GM23338 (cell line): ENCODE results near the gene KCNQ5.

Experiments used
- CREB1 ChIP-seq: fragments of 250-450 bp; sonication (Bioruptor Pico); IDR thresholded peaks from 2 replicates; pipeline ENCODE4 v1.5.0; 2020; ENCODE audit warnings: low read depth, mild to moderate bottlenecking, moderate library complexity
- EZH2 ChIP-seq: fragments of 200-600 bp; sonication (generic); IDR thresholded peaks from one replicate; pipeline ENCODE4 v1.8.0; 2017; ENCODE audit warnings: antibody characterized with exemption, mild to moderate bottlenecking, low read depth; ENCODE audit not compliant: unreplicated experiment
- EZH2phosphoT487 ChIP-seq: fragments of 200-600 bp; sonication (generic); IDR thresholded peaks from one replicate; pipeline ENCODE4 v1.8.1; 2018; ENCODE audit warnings: antibody characterized with exemption; ENCODE audit not compliant: unreplicated experiment
- JUNB ChIP-seq: IDR thresholded peaks from one replicate; pipeline ENCODE4 v1.6.1; 2016; ENCODE audit warnings: antibody characterized with exemption; ENCODE audit not compliant: unreplicated experiment
- POLR2AphosphoS5 ChIP-seq: IDR thresholded peaks from 2 replicates; pipeline ENCODE4 v1.6.1; 2016; ENCODE audit warnings: antibody characterized with exemption, low read depth
- REST ChIP-seq: IDR thresholded peaks from one replicate; pipeline ENCODE4 v1.6.1; 2018; ENCODE audit warnings: antibody characterized with exemption; ENCODE audit not compliant: unreplicated experiment
- STAT1 ChIP-seq: IDR thresholded peaks from one replicate; pipeline ENCODE4 v1.6.1; 2016; ENCODE audit warnings: antibody characterized with exemption; ENCODE audit not compliant: unreplicated experiment
- ZNF462 ChIP-seq: fragments of 250-450 bp; sonication (Bioruptor Pico); IDR thresholded peaks from 2 replicates; pipeline ENCODE4 v1.5.0; 2020; ENCODE audit warnings: mild to moderate bottlenecking, moderate library complexity
- TF ChIP-seq, protein P1 (sequence below), 2 experiments: fragments of 200-600 bp in 1 of 2; sonication (generic) in 1 of 2; conservative IDR thresholded peaks; 2 replicates each; pipeline versions ENCODE4 v1.5.1 to v1.6.1; 2016 to 2017; ENCODE audit warnings: antibody characterized with exemption in 2 of 2, low read depth in 2 of 2, mild to moderate bottlenecking in 2 of 2, moderate library complexity in 1 of 2

DNA sequence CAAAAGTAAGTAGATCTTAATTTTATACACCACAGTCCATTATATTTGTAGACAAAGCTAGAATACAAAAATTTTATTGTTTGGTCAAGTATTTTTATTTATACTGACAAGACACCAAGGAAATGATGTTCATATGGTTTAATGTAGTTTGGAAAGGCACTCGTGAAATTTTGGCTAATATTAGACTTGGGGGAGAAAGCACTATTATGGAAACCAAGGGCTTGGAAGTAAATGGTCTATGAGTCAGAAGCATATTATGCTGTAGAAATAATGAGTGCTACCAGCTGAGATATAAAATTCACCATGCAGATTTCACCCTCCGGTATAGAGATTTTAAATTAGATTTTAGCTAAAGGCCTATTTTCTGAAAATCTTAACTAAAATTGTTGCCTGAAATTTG lies 233.6 kb downstream of the KCNQ5 start:
- TF ChIP-seq, protein P1, sequence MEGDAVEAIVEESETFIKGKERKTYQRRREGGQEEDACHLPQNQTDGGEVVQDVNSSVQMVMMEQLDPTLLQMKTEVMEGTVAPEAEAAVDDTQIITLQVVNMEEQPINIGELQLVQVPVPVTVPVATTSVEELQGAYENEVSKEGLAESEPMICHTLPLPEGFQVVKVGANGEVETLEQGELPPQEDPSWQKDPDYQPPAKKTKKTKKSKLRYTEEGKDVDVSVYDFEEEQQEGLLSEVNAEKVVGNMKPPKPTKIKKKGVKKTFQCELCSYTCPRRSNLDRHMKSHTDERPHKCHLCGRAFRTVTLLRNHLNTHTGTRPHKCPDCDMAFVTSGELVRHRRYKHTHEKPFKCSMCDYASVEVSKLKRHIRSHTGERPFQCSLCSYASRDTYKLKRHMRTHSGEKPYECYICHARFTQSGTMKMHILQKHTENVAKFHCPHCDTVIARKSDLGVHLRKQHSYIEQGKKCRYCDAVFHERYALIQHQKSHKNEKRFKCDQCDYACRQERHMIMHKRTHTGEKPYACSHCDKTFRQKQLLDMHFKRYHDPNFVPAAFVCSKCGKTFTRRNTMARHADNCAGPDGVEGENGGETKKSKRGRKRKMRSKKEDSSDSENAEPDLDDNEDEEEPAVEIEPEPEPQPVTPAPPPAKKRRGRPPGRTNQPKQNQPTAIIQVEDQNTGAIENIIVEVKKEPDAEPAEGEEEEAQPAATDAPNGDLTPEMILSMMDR (conservative IDR thresholded peaks at IDR 0.05; ENCODE audit: low read depth in 2 of 2), result no peak
- TF ChIP-seq REST, result no peak
- TF ChIP-seq EZH2, result no peak
- TF ChIP-seq POLR2AphosphoS5, result no peak
- TF ChIP-seq CREB1 (CRISPR knock-in tag), result no peak
- TF ChIP-seq ZNF462 (CRISPR knock-in tag), result no peak
- TF ChIP-seq STAT1, result no peak
- TF ChIP-seq EZH2phosphoT487, result no peak
- no peak for TF ChIP-seq JUNB
